Osteocyte (in vitro differentiated cells): ENCODE results near the gene TTC33. TPM values are rescaled to one million over a fixed set of nuclear protein-coding genes. Genes with fewer than 3 reads are reported as not detected.

Source experiments
- DNase-seq: peaks from one replicate; pipeline ENCODE4 v3.0.0; 2021; ENCODE audit warnings: mixed read lengths; ENCODE audit not compliant: unreplicated experiment; ENCODE audit errors: extremely low spot score
- H3K27ac Mint-ChIP-seq: one replicate; pipeline ENCODE4 v1.8.0; 2021; ENCODE audit warnings: mild to moderate bottlenecking, mixed read lengths; ENCODE audit not compliant: unreplicated experiment
- H3K27me3 Mint-ChIP-seq: one replicate; pipeline ENCODE4 v1.8.0; 2021; ENCODE audit warnings: mixed read lengths; ENCODE audit not compliant: unreplicated experiment
- H3K36me3 Mint-ChIP-seq: one replicate; pipeline ENCODE4 v1.8.0; 2021; ENCODE audit warnings: mixed read lengths; ENCODE audit not compliant: unreplicated experiment
- H3K4me1 Mint-ChIP-seq: one replicate; pipeline ENCODE4 v1.8.0; 2021; ENCODE audit warnings: mixed read lengths; ENCODE audit not compliant: unreplicated experiment
- H3K4me3 Mint-ChIP-seq: one replicate; pipeline ENCODE4 v1.8.0; 2021; ENCODE audit warnings: mild to moderate bottlenecking, moderate library complexity, mixed read lengths; ENCODE audit not compliant: unreplicated experiment
- H3K9me3 Mint-ChIP-seq: one replicate; pipeline ENCODE4 v1.8.0; 2021; ENCODE audit warnings: mixed read lengths; ENCODE audit not compliant: unreplicated experiment
- total RNA-seq: library from RNA; stranded (reverse); gene quantifications from 2 replicates; pipeline ENCODE4 v1.2.1, GENCODE V29; 2021
- TF ChIP-seq, protein P1 (sequence below): fragments of 200-600 bp; sonication (generic); IDR thresholded peaks from 2 replicates; pipeline ENCODE4 v1.5.0; 2021; ENCODE audit warnings: antibody characterized with exemption, mild to moderate bottlenecking, moderate library complexity

TTC33 gene
- total RNA-seq, 1 donor from 2014 or later = 18.1 TPM

DNA sequence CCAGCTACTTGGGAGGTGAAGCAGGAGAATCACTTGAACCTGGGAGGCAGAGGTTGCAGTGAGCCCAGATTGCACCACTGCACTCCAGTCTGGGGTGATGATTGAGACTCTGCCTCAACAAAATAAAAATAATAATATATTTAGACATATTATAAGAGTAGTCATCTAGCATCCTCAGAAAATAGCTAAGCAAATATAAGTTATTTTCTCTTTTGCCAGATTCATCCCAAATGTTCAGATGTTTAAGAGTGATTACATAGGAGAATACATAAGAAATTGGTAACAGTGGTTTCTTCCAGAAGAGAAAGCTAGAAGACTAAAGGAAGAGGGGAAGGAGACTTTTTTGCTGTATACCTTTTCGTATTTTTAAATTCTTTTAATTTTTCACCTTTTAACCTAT lies 22.4 kb upstream of the TTC33 start:
- no peak overlapping the region for H3K4me3 Mint-ChIP-seq
- H3K27me3 Mint-ChIP-seq = no peaks in the 10 kb centered on the region
- H3K9me3 Mint-ChIP-seq = no peaks in the 10 kb centered on the region

DNA sequence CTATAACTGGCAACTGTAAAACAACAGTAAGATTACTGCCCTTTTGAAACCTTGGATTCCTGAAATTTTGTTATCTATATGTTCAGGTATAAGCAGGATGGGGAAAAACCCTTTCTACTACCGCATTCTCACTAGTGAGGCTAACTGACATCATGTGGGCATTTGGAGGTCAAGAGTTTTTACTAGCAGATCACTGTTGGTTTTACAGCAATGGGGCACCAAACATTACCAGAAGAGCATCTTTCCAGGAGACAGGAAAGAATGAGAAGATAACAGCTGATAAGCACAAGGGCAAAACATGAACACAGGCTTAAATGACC lies 20.9 kb upstream of the TTC33 start:
- Mint-ChIP-seq H3K9me3 (no peaks in the 10 kb centered on the region), H3K27ac (no peak overlapping the region), H3K36me3 (peaks cover 23% of the 10 kb centered on the region), H3K4me1 (peaks cover 21% of the 10 kb centered on the region), H3K27me3 (no peaks in the 10 kb centered on the region), H3K4me3 (no peak overlapping the region)
- TF ChIP-seq, protein P1, sequence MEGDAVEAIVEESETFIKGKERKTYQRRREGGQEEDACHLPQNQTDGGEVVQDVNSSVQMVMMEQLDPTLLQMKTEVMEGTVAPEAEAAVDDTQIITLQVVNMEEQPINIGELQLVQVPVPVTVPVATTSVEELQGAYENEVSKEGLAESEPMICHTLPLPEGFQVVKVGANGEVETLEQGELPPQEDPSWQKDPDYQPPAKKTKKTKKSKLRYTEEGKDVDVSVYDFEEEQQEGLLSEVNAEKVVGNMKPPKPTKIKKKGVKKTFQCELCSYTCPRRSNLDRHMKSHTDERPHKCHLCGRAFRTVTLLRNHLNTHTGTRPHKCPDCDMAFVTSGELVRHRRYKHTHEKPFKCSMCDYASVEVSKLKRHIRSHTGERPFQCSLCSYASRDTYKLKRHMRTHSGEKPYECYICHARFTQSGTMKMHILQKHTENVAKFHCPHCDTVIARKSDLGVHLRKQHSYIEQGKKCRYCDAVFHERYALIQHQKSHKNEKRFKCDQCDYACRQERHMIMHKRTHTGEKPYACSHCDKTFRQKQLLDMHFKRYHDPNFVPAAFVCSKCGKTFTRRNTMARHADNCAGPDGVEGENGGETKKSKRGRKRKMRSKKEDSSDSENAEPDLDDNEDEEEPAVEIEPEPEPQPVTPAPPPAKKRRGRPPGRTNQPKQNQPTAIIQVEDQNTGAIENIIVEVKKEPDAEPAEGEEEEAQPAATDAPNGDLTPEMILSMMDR = no peak
- DNase-seq = no peak

More for the DNA sequence above, 22.4 kb upstream of the TTC33 start:
- Mint-ChIP-seq H3K36me3 (peaks cover 21% of the 10 kb centered on the region), H3K27ac (no peak overlapping the region), H3K4me1 (peaks cover 28% of the 10 kb centered on the region)
- TF ChIP-seq, protein P1 = no peak
- no peak for DNase-seq

DNA sequence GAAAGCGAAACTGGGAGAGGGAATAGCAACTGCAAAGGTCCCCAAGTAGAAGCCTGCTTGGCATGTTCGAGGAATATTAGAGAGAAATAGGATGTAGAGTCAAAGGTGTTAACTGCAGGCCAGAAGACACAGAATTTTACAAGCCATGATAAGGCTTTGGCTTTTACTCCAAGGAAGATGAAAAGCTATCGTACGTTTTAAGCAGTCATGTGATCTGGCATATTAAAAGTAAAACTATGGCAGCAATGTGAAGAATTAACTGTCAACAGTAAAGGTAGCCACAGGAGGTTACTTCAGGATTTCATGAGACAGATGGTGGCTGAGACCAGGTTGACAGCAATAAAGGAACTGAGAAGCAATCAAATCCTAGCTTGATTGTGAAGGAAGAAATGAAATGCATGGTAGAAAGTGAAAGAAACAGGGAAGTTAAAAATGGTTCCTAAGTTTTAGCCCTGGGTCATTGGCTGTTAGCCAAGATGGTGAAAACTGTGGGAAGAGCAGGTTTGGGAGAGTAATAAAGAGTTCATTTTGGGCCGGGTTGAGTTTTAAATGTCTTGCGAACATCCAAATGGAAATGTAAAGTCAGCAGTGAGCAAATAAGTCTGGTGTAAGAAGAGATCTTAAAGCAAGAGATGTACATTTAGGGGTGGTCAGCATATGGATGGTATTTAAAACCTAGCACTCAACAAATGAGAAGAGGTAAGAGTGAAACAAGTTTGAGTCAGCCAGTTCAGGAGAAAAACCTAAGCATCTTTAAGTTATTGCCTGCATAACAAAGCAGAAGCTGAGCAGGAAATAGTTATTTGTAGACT lies 20.3 kb upstream of the TTC33 start:
- H3K9me3 Mint-ChIP-seq = no peaks in the 10 kb centered on the region
- H3K4me3 Mint-ChIP-seq = no peak overlapping the region
- peaks cover 24% of the 10 kb centered on the region for H3K36me3 Mint-ChIP-seq
- H3K27ac Mint-ChIP-seq = peak overlapping the region; percentile 54
- no peaks in the 10 kb centered on the region for H3K27me3 Mint-ChIP-seq
- DNase-seq = no peak
- H3K4me1 Mint-ChIP-seq = peaks cover 17% of the 10 kb centered on the region
- TF ChIP-seq, protein P1 = no peak

DNA sequence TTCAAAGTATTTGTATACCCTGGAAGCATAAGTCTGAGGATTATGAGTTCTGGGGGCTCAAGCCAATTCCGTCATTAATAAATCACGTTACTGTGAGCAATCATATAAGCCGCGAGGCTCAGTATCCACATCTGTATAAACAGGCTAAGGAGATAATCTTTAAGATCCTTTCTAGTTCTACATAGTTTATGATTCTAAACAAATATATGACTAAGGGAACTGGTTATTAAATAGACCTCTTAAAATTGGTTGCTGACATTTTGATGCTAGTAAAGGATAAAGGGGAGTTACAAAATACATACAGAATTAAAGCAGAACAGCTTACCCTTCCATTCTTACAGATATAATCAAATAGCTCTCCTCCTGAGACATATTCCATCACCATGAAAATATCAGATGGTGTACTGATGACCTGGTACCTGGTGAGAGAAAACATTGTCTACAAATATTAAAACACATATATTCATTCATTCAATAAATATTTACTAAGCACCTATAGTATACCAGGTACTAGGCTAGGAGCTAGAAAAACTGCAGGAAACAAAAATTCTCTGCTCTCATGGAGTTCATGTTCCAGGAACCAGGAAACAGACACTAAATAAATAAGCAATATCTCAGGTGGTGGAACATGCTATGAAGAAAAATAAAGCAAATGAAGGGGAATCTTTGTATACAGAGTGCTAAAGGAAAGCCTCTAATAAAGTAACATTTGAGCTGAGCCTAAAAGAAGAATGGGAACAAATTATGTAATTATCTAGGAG lies 19.5 kb upstream of the TTC33 start:
- no peaks in the 10 kb centered on the region for H3K9me3 Mint-ChIP-seq
- no peak overlapping the region for H3K27ac Mint-ChIP-seq
- H3K36me3 Mint-ChIP-seq = peaks cover 26% of the 10 kb centered on the region
- H3K4me3 Mint-ChIP-seq = no peak overlapping the region
- TF ChIP-seq, protein P1 = no peak
- DNase-seq = no peak
- H3K4me1 Mint-ChIP-seq = peaks cover 13% of the 10 kb centered on the region
- H3K27me3 Mint-ChIP-seq = no peaks in the 10 kb centered on the region

DNA sequence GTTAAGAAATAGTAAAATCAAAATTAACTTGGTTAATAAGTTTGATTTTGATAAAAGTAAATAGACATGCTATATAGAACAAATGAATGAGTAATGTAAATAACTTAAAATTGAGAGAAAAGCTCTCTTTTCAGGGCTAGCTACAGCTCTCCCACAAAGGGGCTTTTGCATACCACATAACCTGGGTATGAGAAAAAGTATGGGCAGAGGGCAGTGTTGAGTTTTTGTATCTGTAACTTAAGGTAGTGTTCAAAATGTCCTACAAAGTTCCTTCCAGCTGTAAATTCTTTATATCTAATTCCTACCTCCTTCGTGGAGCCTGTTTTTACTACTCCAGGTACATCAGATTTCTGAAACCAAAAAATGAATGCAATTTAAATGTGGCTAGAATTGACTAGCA lies 18.9 kb upstream of the TTC33 start:
- Mint-ChIP-seq H3K27me3 (no peaks in the 10 kb centered on the region), H3K27ac (no peak overlapping the region), H3K9me3 (no peaks in the 10 kb centered on the region), H3K36me3 (peaks cover 26% of the 10 kb centered on the region), H3K4me1 (peaks cover 13% of the 10 kb centered on the region), H3K4me3 (no peak overlapping the region)
- TF ChIP-seq, protein P1 = no peak
- no peak for DNase-seq
